Liver (tissue), 3 donors: ENCODE data around the gene OPRL1.

Experiments used
- ATF3 ChIP-seq: IDR thresholded peaks from 2 replicates; pipeline ENCODE4 v1.6.1; 2016; ENCODE audit warnings: antibody characterized with exemption
- CTCF ChIP-seq: fragments of 150-350 bp; IDR thresholded peaks from 2 replicates; pipeline ENCODE4 v1.5.1; 2017; ENCODE audit warnings: improper control_type of control experiment, low read depth, low read length; ENCODE audit not compliant: missing input control
- EGR1 ChIP-seq, 2 donors: IDR thresholded peaks; 2 replicates each; pipeline ENCODE4 v1.6.1; 2016 to 2018; ENCODE audit warnings: antibody characterized with exemption in 2 of 2, low read depth in 2 of 2
- GABPA ChIP-seq, 2 donors: IDR thresholded peaks in 1 of 2; conservative IDR thresholded peaks in 1 of 2; 2 replicates each; pipeline ENCODE4 v1.6.1; 2016; ENCODE audit warnings: antibody characterized with exemption in 2 of 2, mild to moderate bottlenecking in 1 of 2, moderate library complexity in 1 of 2
- JUND ChIP-seq, 2 donors: IDR thresholded peaks; 2 replicates each; pipeline ENCODE4 v1.6.1; 2016; ENCODE audit warnings: antibody characterized with exemption in 2 of 2
- MAX ChIP-seq: IDR thresholded peaks from 2 replicates; pipeline ENCODE4 v1.6.1; 2016; ENCODE audit warnings: antibody characterized with exemption
- RAD21 ChIP-seq, 2 donors: IDR thresholded peaks; 2 replicates each; pipeline ENCODE4 v1.6.1; 2016; ENCODE audit warnings: antibody characterized with exemption in 2 of 2, mild to moderate bottlenecking in 2 of 2
- REST ChIP-seq: IDR thresholded peaks from 2 replicates; pipeline ENCODE4 v1.6.1; 2016; ENCODE audit warnings: antibody characterized with exemption, mild to moderate bottlenecking
- RXRA ChIP-seq, 2 donors: IDR thresholded peaks; 2 replicates each; pipeline ENCODE4 v1.6.1; 2017 to 2018; ENCODE audit warnings: antibody characterized with exemption in 2 of 2, mild to moderate bottlenecking in 1 of 2
- SP1 ChIP-seq: IDR thresholded peaks from 2 replicates; pipeline ENCODE4 v1.6.1; 2018; ENCODE audit warnings: antibody characterized with exemption, mild to moderate bottlenecking
- TAF1 ChIP-seq: conservative IDR thresholded peaks from 2 replicates; pipeline ENCODE4 v1.6.1; 2016; ENCODE audit warnings: antibody characterized with exemption, mild to moderate bottlenecking
- YY1 ChIP-seq: IDR thresholded peaks from 2 replicates; pipeline ENCODE4 v1.6.1; 2016; ENCODE audit warnings: antibody characterized with exemption, mild to moderate bottlenecking
- ZBTB33 ChIP-seq: IDR thresholded peaks from 2 replicates; pipeline ENCODE4 v1.6.1; 2016; ENCODE audit warnings: antibody characterized with exemption
- donor health status: healthy.
- donor health status: healthy.

- no peak for TF ChIP-seq CTCF
- TF ChIP-seq RXRA (IDR thresholded peaks at IDR 0.05): no peak
- no peak for TF ChIP-seq EGR1 (IDR thresholded peaks at IDR 0.05; ENCODE audit: low read depth in 2 of 2)
- TF ChIP-seq TAF1: no peak
- TF ChIP-seq MAX: no peak
- no peak for TF ChIP-seq REST
- TF ChIP-seq JUND (IDR thresholded peaks at IDR 0.05): no peak
- TF ChIP-seq GABPA (IDR thresholded peaks at IDR 0.05 in 1 of 2, conservative IDR thresholded peaks at IDR 0.05 in 1 of 2): no peak
- TF ChIP-seq RAD21 (IDR thresholded peaks at IDR 0.05): no peak
- no peak for TF ChIP-seq ATF3
- no peak for TF ChIP-seq ZBTB33
- TF ChIP-seq SP1: no peak
- TF ChIP-seq YY1: no peak
These were observed 24.2 kb downstream of the OPRL1 start for GRCh38 chr20:64103871-64104666.
